Raji (cell line): Measurements from ENCODE around the gene SC5D.

ENCODE experiments used
- POLR2A ChIP-seq: IDR thresholded peaks from 2 replicates; pipeline ENCODE4 v1.6.1; 2011; ENCODE audit warnings: low read depth, low read length, control low read depth; ENCODE audit not compliant: insufficient read depth

The SC5D gene

GRCh38 chr11:121309688-121310087, 17.1 kb downstream of the SC5D start:
- no peak for TF ChIP-seq POLR2A

GRCh38 chr11:121310908-121311307, 18.3 kb downstream of the SC5D start:
- TF ChIP-seq POLR2A = no peak

GRCh38 chr11:121311373-121311772, 18.8 kb downstream of the SC5D start:
- TF ChIP-seq POLR2A = no peak

GRCh38 chr11:121312483-121312882, 19.9 kb downstream of the SC5D start:
- no peak for TF ChIP-seq POLR2A

- TF ChIP-seq POLR2A = no peak
Measured at GRCh38 chr11:121318848-121319834, 26.6 kb downstream of the SC5D start.

GRCh38 chr11:121321614-121322243, 29.2 kb downstream of the SC5D start:
- no peak for TF ChIP-seq POLR2A

- TF ChIP-seq POLR2A = no peak
Measured at GRCh38 chr11:121323046-121323607, 30.6 kb downstream of the SC5D start.

GRCh38 chr11:121326230-121326629, 33.7 kb downstream of the SC5D start:
- TF ChIP-seq POLR2A = no peak

- no peak for TF ChIP-seq POLR2A
Measured at GRCh38 chr11:121327553-121327952, 35.0 kb downstream of the SC5D start.

GRCh38 chr11:121328176-121328966, 35.8 kb downstream of the SC5D start:
- TF ChIP-seq POLR2A = no peak

- no peak for TF ChIP-seq POLR2A
Measured at GRCh38 chr11:121328967-121329679, 36.6 kb downstream of the SC5D start.

- TF ChIP-seq POLR2A = no peak
Measured at GRCh38 chr11:121329781-121330395, 37.3 kb downstream of the SC5D start.

- no peak for TF ChIP-seq POLR2A
Measured at GRCh38 chr11:121330614-121331435, 38.3 kb downstream of the SC5D start.

GRCh38 chr11:121334973-121335710, 42.6 kb downstream of the SC5D start:
- no peak for TF ChIP-seq POLR2A
